ENCODE measurements around the gene C18orf54. TPM values are rescaled to one million over a fixed set of nuclear protein-coding genes. Genes with fewer than 3 reads are reported as not detected.

The C18orf54 gene
- total and polyA plus RNA-seq, 2 experiments from 2014 or later: 0.84 to 2.5 TPM

DNA sequence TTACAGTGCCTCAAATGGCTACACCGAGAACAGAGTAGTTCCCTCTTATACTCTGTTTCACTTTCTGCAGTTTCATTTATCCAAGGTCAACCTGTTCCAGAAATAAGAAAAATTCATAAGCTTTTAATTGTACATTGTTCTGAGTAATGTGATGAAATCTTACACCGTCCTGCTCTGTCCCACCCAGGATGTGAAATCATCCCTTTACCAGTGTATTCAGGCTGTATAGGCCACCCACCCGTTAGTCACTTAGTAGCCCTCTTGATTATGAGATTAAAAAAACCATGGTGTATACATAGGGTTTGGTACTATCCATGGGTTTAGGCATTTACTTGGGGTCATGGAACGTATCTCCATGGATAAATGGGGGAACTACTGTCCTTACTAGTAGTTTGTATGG lies 29.9 kb upstream of the C18orf54 start:
- H3K36me3 ChIP-seq: no peaks in the 10 kb centered on the region
- H3K27me3 ChIP-seq: no peaks in the 10 kb centered on the region
- no peak overlapping the region for H3K4me3 ChIP-seq
- no peaks in the 10 kb centered on the region for H3K9me3 ChIP-seq (ENCODE audit: low read depth)
- TF ChIP-seq, protein P1, sequence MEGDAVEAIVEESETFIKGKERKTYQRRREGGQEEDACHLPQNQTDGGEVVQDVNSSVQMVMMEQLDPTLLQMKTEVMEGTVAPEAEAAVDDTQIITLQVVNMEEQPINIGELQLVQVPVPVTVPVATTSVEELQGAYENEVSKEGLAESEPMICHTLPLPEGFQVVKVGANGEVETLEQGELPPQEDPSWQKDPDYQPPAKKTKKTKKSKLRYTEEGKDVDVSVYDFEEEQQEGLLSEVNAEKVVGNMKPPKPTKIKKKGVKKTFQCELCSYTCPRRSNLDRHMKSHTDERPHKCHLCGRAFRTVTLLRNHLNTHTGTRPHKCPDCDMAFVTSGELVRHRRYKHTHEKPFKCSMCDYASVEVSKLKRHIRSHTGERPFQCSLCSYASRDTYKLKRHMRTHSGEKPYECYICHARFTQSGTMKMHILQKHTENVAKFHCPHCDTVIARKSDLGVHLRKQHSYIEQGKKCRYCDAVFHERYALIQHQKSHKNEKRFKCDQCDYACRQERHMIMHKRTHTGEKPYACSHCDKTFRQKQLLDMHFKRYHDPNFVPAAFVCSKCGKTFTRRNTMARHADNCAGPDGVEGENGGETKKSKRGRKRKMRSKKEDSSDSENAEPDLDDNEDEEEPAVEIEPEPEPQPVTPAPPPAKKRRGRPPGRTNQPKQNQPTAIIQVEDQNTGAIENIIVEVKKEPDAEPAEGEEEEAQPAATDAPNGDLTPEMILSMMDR (IDR thresholded peaks at IDR 0.05; ENCODE audit: low read depth, low read length): no peak
- H3K27ac ChIP-seq: no peak overlapping the region
- no peak for DNase-seq (ENCODE audit: low read depth in 1 of 2, low spot score in 1 of 2)
- H3K4me1 ChIP-seq (ENCODE audit: low read depth): no peaks in the 10 kb centered on the region

DNA sequence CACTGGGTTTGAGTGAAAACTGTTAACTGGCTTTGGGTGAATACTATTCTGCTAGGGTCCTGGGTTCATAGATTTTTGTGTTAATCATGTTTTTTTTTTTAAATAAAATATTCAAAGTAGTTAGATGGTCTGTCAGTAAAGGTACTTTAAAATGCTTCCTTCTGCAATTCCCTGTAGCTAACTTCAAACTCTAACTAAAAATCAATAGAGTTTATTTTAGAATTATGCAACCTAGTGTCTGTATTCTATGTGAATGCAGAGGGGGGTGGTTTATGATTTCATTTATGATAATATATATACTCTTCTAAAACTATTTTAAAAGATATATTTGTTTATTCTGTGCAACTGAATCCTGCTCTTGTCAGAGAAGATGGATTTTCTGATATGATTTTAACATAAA lies 27.9 kb upstream of the C18orf54 start:
- TF ChIP-seq, protein P1 (IDR thresholded peaks at IDR 0.05; ENCODE audit: low read depth, low read length): no peak
- no peaks in the 10 kb centered on the region for H3K4me1 ChIP-seq (ENCODE audit: low read depth)
- DNase-seq (ENCODE audit: low read depth in 1 of 2, low spot score in 1 of 2): no peak
- no peak overlapping the region for H3K27ac ChIP-seq
- H3K27me3 ChIP-seq: no peaks in the 10 kb centered on the region
- no peaks in the 10 kb centered on the region for H3K9me3 ChIP-seq (ENCODE audit: low read depth)
- no peaks in the 10 kb centered on the region for H3K36me3 ChIP-seq
- no peak overlapping the region for H3K4me3 ChIP-seq

DNA sequence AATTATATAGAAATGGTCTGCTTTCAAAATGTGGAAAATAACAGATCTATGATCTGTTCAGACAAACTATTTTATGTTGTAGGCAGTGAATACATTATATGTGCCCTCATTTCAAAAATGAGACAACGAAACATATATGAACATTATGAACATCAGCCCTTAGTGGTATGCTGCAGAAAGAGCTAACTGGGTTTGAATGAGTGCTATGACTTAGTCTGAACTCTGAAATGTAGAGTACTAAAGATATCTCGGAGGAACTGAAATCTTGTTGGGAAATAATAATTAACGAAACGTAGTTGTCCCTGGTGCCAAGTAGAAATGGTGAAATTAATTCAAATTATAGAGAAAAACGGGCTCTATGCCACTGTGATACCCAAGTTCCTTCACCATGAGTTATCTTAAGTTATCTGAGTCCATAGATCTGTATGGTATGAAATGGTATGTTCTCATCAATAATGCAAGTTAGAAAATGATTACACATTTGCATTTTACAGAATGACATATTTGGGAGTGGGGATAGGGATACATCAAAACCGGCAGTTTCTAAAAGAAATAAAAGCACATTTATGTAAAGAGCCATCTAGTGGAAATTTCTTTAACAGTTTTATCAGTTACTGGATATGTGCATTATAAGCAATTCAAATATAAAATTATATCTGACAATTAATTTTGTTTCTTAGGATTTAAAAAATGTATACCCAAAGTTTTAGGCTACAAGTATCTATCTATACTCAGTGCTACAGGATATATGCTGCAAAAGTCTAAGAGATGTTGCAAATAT lies 26.7 kb upstream of the C18orf54 start:
- DNase-seq (ENCODE audit: low read depth in 1 of 2, low spot score in 1 of 2): no peak
- no peak overlapping the region for H3K27ac ChIP-seq
- no peak overlapping the region for H3K4me3 ChIP-seq
- H3K36me3 ChIP-seq: no peaks in the 10 kb centered on the region
- no peaks in the 10 kb centered on the region for H3K27me3 ChIP-seq
- TF ChIP-seq, protein P1 (IDR thresholded peaks at IDR 0.05; ENCODE audit: low read depth, low read length): peak; percentile 21
- H3K4me1 ChIP-seq (ENCODE audit: low read depth): no peaks in the 10 kb centered on the region
- no peaks in the 10 kb centered on the region for H3K9me3 ChIP-seq (ENCODE audit: low read depth)

DNA sequence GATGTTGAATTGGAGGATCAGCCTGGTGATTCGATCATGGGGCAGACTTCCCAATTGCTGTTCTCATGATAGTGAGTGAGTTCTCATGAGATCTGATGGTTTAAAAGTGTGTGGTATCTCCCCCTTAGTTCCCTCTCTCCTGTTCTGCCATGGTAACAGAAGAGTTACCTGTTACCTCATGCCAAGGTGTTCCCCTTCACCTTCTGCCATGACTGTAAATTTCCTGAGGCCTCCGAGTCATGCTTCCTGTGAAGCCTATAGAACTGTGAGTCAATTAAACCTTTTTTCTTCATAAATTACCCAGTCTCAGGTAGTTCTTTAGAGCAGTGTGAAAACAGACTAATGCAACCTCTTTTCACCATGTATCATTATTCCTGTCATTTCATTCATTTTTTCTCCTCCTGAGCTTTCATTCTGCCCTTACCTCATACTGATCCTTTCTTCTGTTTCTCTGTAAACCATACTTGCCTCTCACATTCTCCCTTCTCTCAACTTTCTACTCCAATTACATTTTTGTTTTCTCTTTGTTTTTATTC lies 22.0 kb upstream of the C18orf54 start:
- Histone ChIP-seq H3K27ac (no peak overlapping the region), H3K27me3 (no peaks in the 10 kb centered on the region), H3K4me3 (no peak overlapping the region), H3K4me1 (ENCODE audit: low read depth) (no peaks in the 10 kb centered on the region), H3K9me3 (ENCODE audit: low read depth) (no peaks in the 10 kb centered on the region), H3K36me3 (no peaks in the 10 kb centered on the region)
- no peak for DNase-seq (ENCODE audit: low read depth in 1 of 2, low spot score in 1 of 2)
- TF ChIP-seq, protein P1 (IDR thresholded peaks at IDR 0.05; ENCODE audit: low read depth, low read length): no peak

DNA sequence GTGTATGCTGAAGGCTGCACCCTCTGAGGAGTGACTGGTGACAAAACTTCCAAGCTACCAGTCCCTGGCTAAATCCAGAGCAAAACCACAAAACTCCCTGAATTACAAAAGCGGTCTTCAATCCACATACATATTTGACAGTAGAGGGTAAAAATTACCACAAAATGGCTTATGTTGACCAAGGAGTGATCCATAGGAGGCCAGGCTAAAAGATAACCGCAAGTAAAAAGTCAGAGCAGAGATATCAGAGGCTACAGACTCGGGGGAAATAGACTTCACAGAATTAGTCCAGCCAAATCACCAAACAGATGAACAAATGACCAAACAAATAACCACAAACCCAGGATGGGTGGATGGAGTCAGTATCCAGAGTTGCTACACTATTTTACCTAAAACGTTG lies 19.5 kb upstream of the C18orf54 start:
- H3K27ac ChIP-seq: no peak overlapping the region
- no peaks in the 10 kb centered on the region for H3K4me1 ChIP-seq (ENCODE audit: low read depth)
- no peaks in the 10 kb centered on the region for H3K27me3 ChIP-seq
- no peak for DNase-seq (ENCODE audit: low read depth in 1 of 2, low spot score in 1 of 2)
- no peaks in the 10 kb centered on the region for H3K9me3 ChIP-seq (ENCODE audit: low read depth)
- TF ChIP-seq, protein P1 (IDR thresholded peaks at IDR 0.05; ENCODE audit: low read depth, low read length): no peak
- no peaks in the 10 kb centered on the region for H3K36me3 ChIP-seq
- H3K4me3 ChIP-seq: no peak overlapping the region

All from cardiac muscle cell (in vitro differentiated cells and primary cell).